ENCODE data around the gene ZMIZ1. TPM values are rescaled to one million over a fixed set of nuclear protein-coding genes. Genes with fewer than 3 reads are reported as not detected.
A peak's percentile ranks its signal among the peaks of the same experiment; 100 is the strongest.

The ZMIZ1 gene
- total and polyA plus RNA-seq, 2 experiments from 2014 or later: 9.2 to 30.9 TPM

GRCh38 chr10:79072041-79072441 is 3.3 kb downstream of the ZMIZ1 start:
- peaks cover 8% of the 10 kb centered on the region; the same call in 1 of the 2 replicates for H3F3A ChIP-seq (replicated peaks; ENCODE audit: low read depth)
- no peaks in the 10 kb centered on the region for H3K9me2 ChIP-seq (ENCODE audit: insufficient read depth)
- peaks cover 21% of the 10 kb centered on the region for H4K20me1 ChIP-seq (replicated peaks; ENCODE audit: insufficient read depth)
- no peak for TF ChIP-seq JUNB (IDR thresholded peaks at IDR 0.05; ENCODE audit: unreplicated experiment)
- no peak for TF ChIP-seq STAT1 (IDR thresholded peaks at IDR 0.05; ENCODE audit: unreplicated experiment)
- no peak for TF ChIP-seq CREB1 (CRISPR knock-in tag; IDR thresholded peaks at IDR 0.05; ENCODE audit: low read depth)
- TF ChIP-seq ETS1 (IDR thresholded peaks at IDR 0.05): no peak
- no peak for TF ChIP-seq NANOG (IDR thresholded peaks at IDR 0.05; ENCODE audit: borderline replicate concordance)
- no peak for TF ChIP-seq CTCF (conservative IDR thresholded peaks at IDR 0.05; ENCODE audit: low read depth in 2 of 2)
- no peak for TF ChIP-seq EZH2 (IDR thresholded peaks at IDR 0.05; ENCODE audit: low read depth, unreplicated experiment)
- TF ChIP-seq EZH2phosphoT487 (IDR thresholded peaks at IDR 0.05; ENCODE audit: unreplicated experiment): no peak
- no peak for TF ChIP-seq ZNF114 (CRISPR knock-in tag; IDR thresholded peaks at IDR 0.05)
- TF ChIP-seq, protein P1, sequence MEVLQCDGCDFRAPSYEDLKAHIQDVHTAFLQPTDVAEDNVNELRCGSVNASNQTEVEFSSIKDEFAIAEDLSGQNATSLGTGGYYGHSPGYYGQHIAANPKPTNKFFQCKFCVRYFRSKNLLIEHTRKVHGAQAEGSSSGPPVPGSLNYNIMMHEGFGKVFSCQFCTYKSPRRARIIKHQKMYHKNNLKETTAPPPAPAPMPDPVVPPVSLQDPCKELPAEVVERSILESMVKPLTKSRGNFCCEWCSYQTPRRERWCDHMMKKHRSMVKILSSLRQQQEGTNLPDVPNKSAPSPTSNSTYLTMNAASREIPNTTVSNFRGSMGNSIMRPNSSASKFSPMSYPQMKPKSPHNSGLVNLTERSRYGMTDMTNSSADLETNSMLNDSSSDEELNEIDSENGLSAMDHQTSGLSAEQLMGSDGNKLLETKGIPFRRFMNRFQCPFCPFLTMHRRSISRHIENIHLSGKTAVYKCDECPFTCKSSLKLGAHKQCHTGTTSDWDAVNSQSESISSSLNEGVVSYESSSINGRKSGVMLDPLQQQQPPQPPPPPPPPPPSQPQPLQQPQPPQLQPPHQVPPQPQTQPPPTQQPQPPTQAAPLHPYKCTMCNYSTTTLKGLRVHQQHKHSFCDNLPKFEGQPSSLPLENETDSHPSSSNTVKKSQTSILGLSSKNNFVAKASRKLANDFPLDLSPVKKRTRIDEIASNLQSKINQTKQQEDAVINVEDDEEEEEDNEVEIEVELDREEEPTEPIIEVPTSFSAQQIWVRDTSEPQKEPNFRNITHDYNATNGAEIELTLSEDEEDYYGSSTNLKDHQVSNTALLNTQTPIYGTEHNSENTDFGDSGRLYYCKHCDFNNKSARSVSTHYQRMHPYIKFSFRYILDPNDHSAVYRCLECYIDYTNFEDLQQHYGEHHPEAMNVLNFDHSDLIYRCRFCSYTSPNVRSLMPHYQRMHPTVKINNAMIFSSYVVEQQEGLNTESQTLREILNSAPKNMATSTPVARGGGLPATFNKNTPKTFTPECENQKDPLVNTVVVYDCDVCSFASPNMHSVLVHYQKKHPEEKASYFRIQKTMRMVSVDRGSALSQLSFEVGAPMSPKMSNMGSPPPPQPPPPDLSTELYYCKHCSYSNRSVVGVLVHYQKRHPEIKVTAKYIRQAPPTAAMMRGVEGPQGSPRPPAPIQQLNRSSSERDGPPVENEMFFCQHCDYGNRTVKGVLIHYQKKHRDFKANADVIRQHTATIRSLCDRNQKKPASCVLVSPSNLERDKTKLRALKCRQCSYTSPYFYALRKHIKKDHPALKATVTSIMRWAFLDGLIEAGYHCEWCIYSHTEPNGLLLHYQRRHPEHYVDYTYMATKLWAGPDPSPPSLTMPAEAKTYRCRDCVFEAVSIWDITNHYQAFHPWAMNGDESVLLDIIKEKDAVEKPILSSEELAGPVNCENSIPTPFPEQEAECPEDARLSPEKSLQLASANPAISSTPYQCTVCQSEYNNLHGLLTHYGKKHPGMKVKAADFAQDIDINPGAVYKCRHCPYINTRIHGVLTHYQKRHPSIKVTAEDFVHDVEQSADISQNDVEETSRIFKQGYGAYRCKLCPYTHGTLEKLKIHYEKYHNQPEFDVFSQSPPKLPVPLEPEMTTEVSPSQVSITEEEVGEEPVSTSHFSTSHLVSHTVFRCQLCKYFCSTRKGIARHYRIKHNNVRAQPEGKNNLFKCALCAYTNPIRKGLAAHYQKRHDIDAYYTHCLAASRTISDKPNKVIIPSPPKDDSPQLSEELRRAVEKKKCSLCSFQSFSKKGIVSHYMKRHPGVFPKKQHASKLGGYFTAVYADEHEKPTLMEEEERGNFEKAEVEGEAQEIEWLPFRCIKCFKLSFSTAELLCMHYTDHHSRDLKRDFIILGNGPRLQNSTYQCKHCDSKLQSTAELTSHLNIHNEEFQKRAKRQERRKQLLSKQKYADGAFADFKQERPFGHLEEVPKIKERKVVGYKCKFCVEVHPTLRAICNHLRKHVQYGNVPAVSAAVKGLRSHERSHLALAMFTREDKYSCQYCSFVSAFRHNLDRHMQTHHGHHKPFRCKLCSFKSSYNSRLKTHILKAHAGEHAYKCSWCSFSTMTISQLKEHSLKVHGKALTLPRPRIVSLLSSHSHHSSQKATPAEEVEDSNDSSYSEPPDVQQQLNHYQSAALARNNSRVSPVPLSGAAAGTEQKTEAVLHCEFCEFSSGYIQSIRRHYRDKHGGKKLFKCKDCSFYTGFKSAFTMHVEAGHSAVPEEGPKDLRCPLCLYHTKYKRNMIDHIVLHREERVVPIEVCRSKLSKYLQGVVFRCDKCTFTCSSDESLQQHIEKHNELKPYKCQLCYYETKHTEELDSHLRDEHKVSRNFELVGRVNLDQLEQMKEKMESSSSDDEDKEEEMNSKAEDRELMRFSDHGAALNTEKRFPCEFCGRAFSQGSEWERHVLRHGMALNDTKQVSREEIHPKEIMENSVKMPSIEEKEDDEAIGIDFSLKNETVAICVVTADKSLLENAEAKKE (CRISPR knock-in tag; IDR thresholded peaks at IDR 0.05): no peak
- TF ChIP-seq, protein P2, sequence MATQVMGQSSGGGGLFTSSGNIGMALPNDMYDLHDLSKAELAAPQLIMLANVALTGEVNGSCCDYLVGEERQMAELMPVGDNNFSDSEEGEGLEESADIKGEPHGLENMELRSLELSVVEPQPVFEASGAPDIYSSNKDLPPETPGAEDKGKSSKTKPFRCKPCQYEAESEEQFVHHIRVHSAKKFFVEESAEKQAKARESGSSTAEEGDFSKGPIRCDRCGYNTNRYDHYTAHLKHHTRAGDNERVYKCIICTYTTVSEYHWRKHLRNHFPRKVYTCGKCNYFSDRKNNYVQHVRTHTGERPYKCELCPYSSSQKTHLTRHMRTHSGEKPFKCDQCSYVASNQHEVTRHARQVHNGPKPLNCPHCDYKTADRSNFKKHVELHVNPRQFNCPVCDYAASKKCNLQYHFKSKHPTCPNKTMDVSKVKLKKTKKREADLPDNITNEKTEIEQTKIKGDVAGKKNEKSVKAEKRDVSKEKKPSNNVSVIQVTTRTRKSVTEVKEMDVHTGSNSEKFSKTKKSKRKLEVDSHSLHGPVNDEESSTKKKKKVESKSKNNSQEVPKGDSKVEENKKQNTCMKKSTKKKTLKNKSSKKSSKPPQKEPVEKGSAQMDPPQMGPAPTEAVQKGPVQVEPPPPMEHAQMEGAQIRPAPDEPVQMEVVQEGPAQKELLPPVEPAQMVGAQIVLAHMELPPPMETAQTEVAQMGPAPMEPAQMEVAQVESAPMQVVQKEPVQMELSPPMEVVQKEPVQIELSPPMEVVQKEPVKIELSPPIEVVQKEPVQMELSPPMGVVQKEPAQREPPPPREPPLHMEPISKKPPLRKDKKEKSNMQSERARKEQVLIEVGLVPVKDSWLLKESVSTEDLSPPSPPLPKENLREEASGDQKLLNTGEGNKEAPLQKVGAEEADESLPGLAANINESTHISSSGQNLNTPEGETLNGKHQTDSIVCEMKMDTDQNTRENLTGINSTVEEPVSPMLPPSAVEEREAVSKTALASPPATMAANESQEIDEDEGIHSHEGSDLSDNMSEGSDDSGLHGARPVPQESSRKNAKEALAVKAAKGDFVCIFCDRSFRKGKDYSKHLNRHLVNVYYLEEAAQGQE (IDR thresholded peaks at IDR 0.05; ENCODE audit: unreplicated experiment): no peak
- no peak for TF ChIP-seq POLR2AphosphoS5 (IDR thresholded peaks at IDR 0.05; ENCODE audit: low read depth)
- H3K4me3 Mint-ChIP-seq: peak overlapping the region; percentile 92
- peak overlapping the region; percentile 99 for H3K4me2 ChIP-seq
- no peaks in the 10 kb centered on the region for H3K9me3 Mint-ChIP-seq
- no peak overlapping the region for H2AFZ ChIP-seq
- no peak overlapping the region for H3K27ac Mint-ChIP-seq
- H3K36me3 ChIP-seq (ENCODE audit: insufficient read depth): no peaks in the 10 kb centered on the region
- H3K4me1 Mint-ChIP-seq: peaks cover 54% of the 10 kb centered on the region
- H3K36me3 Mint-ChIP-seq (ENCODE audit: low read depth): no peaks in the 10 kb centered on the region
- peak overlapping the region; percentile 90 for H3K4me3 ChIP-seq
- H3K27me3 Mint-ChIP-seq (ENCODE audit: insufficient read depth, low read depth, poor library complexity): peaks cover 20% of the 10 kb centered on the region
- DNase-seq (ENCODE audit: low spot score): peak; percentile 33
- H3K4me1 ChIP-seq (ENCODE audit: insufficient read depth): peaks cover 37% of the 10 kb centered on the region
- H3K27ac ChIP-seq (ENCODE audit: low read depth): no peak overlapping the region
- H3K27me3 ChIP-seq (ENCODE audit: insufficient read depth): peaks cover 20% of the 10 kb centered on the region
- peaks cover 73% of the 10 kb centered on the region for H3K79me2 ChIP-seq (replicated peaks; ENCODE audit: insufficient read depth)
- ATAC-seq: no peak

Data from GM23338 (cell line).